GM18511 (cell line): ENCODE results near the gene IFNA13.

ENCODE experiments used
- ATAC-seq: cut with Tn5 transposase; IDR thresholded peaks from one replicate; pipeline ENCODE4 v1.9.1; 2021; ENCODE audit warnings: mild to moderate bottlenecking, moderate library complexity; ENCODE audit not compliant: unreplicated experiment

Gene IFNA13

GRCh38 chr9:21362287-21362686 is 5.6 kb downstream of the IFNA13 start:
- ATAC-seq, result no peak

- ATAC-seq, result peak; percentile 96
Observed at GRCh38 chr9:21357479-21358460, 10.1 kb downstream of the IFNA13 start.

- ATAC-seq, result no peak
Observed at GRCh38 chr9:21350787-21351186, 17.1 kb downstream of the IFNA13 start, which contains the start of gene IFNA6. Gene IFNA6 (minus strand): TSS chr9:21350887. CDS start chr9:21350887, 0 bp downstream.

GRCh38 chr9:21348430-21348970 is 19.4 kb downstream of the IFNA13 start:
- no peak for ATAC-seq

- no peak for ATAC-seq
Observed at GRCh38 chr9:21340735-21341134, 27.1 kb downstream of the IFNA13 start.

- ATAC-seq, result no peak
Observed at GRCh38 chr9:21336457-21336856, 31.4 kb downstream of the IFNA13 start.

GRCh38 chr9:21334701-21335632 is 32.9 kb downstream of the IFNA13 start, which contains the start of gene KLHL9:
Gene KLHL9 (minus strand): TSS chr9:21335404. CDS start chr9:21334859, 545 bp downstream.
- ATAC-seq, result peak; percentile 91

GRCh38 chr9:21333226-21333625 is 34.6 kb downstream of the IFNA13 start:
- no peak for ATAC-seq

GRCh38 chr9:21331676-21332402 is 36.0 kb downstream of the IFNA13 start:
- ATAC-seq, result no peak

GRCh38 chr9:21326526-21327139 is 41.2 kb downstream of the IFNA13 start:
- ATAC-seq, result peak; percentile 87

- ATAC-seq, result no peak
Observed at GRCh38 chr9:21324047-21324446, 43.8 kb downstream of the IFNA13 start.

GRCh38 chr9:21322911-21323461 is 44.9 kb downstream of the IFNA13 start:
- ATAC-seq, result no peak

GRCh38 chr9:21320465-21320864 is 47.4 kb downstream of the IFNA13 start:
- ATAC-seq, result no peak

- peak; percentile 82 for ATAC-seq
Observed at GRCh38 chr9:21317956-21318923, 49.6 kb downstream of the IFNA13 start.
